ENCODE measurements around the gene TAF15.
A peak's percentile ranks its signal among the peaks of the same experiment; 100 is the strongest.

DNA sequence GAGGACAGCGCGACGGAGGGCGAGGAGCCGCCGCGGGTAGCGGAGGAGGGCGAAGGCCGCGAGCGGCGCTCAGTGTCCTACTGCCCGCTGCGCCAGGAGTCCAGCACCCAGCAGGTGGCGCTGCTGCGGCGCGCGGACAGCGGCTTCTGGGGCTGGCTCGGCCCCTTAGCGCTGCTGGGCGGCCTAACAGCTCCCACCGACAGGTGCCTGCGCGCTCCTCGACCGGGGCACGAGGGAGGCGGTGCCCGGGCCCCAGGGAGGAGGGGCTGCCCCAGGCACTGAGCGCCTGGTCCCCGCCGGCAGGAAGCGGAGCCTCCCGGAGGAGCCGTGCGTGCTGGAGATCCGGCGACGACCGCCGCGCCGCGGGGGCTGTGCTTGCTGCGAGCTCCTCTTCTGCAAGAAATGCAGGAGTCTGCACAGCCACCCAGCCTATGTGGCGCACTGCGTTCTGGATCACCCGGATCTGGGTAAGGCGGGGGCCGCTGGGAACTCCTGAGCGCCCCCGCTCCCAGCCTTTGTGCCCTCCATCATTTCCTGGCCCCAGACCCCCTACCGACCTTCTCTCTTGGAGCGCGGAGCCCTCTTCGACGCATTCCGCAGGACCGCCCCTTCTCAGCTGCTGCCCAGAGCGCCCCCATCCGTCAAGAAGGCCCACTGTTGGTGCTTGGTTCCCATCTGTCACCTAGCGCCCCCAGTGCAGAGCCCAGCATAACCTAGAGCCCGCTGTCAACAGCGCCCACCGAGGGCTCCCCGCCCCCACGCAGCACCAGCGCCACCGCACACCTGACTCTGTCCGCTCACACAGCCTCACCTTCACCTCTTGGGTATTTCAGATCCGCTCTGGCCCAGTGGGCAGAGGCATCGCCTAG lies 44.9 kb upstream of the TAF15 start:
- TF ChIP-seq, protein P1, sequence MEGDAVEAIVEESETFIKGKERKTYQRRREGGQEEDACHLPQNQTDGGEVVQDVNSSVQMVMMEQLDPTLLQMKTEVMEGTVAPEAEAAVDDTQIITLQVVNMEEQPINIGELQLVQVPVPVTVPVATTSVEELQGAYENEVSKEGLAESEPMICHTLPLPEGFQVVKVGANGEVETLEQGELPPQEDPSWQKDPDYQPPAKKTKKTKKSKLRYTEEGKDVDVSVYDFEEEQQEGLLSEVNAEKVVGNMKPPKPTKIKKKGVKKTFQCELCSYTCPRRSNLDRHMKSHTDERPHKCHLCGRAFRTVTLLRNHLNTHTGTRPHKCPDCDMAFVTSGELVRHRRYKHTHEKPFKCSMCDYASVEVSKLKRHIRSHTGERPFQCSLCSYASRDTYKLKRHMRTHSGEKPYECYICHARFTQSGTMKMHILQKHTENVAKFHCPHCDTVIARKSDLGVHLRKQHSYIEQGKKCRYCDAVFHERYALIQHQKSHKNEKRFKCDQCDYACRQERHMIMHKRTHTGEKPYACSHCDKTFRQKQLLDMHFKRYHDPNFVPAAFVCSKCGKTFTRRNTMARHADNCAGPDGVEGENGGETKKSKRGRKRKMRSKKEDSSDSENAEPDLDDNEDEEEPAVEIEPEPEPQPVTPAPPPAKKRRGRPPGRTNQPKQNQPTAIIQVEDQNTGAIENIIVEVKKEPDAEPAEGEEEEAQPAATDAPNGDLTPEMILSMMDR (conservative IDR thresholded peaks at IDR 0.05; ENCODE audit: low read depth, low read length) = peak; percentile 58
- TF ChIP-seq EZH2phosphoT487 (IDR thresholded peaks at IDR 0.05; ENCODE audit: borderline replicate concordance, low read length) = no peak
- no peak for TF ChIP-seq EZH2 (IDR thresholded peaks at IDR 0.05; ENCODE audit: low read length, unreplicated experiment)
